GM12892 (cell line): ENCODE results near the gene RABEP2.

Source experiments
- POLR2A ChIP-seq: IDR thresholded peaks from 2 replicates; pipeline ENCODE4 v1.6.1; 2011; ENCODE audit warnings: low read depth, low read length, control low read depth
- POLR2AphosphoS5 ChIP-seq: IDR thresholded peaks from 2 replicates; pipeline ENCODE4 v1.6.1; 2011; ENCODE audit warnings: low read depth, low read length, control low read depth

- TF ChIP-seq POLR2A (no peak), POLR2AphosphoS5 (no peak)
Measured at GRCh38 chr16:28964496-28964895, 39.5 kb upstream of the RABEP2 start.
